ENCODE measurements around the gene THRB.

The THRB gene

DNA sequence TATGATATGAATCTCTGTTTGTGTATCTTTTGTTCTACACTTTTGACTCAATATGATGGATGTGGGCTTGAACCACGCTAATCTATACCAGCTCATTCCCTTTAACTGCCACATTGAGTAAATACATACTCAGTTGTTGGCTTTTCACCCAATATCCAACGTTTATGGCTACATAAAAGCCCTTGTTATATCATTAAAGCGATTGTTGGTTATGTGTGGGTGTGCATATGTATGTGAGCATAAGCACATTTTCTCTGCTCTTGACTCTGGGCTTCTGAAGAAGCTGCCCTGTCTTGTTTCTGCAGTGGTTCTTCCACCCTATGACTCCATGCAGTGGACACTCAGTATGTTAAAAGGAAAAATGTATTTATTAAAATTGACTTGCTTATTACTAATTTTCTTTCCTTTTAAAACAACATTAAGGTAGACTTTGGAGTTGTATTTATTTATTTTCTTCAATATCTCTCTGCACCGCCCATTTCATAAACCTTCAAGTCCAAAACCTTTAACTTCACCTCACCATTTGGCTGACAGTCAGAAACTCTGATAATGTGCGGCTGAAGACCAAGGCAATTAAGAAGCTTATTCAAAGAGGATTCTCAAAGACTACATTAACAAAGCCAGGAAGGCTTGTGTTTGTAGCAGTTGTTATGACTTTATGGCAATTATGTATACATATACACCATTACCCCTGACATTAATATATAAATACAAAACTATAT lies 156.1 kb downstream of the THRB start:
- Histone ChIP-seq H3K4me2 (ENCODE audit: low read depth, low read length, poor library complexity, severe bottlenecking) (no peak overlapping the region), H3K36me3 (ENCODE audit: low read length) (no peaks in the 10 kb centered on the region), H3F3A (ENCODE audit: insufficient read depth) (no peaks in the 10 kb centered on the region), H3K9ac (ENCODE audit: low read length) (no peak overlapping the region), H3K9me3 (ENCODE audit: insufficient read depth, low read length) (no peaks in the 10 kb centered on the region), H3K4me3 (ENCODE audit: insufficient read depth, low read length, poor library complexity, severe bottlenecking) (no peak overlapping the region), H2AFZ (ENCODE audit: low read depth, low read length, severe bottlenecking) (no peak overlapping the region), H3K79me2 (ENCODE audit: insufficient read depth, low read length) (no peaks in the 10 kb centered on the region), H3K27ac (ENCODE audit: low read depth, low read length) (no peak overlapping the region), H4K20me1 (ENCODE audit: low read depth, low read length) (no peaks in the 10 kb centered on the region), H3K9me2 (replicated peaks; ENCODE audit: insufficient read depth, low read length) (no peaks in the 10 kb centered on the region), H3K27me3 (ENCODE audit: low read length) (no peaks in the 10 kb centered on the region)
- TF ChIP-seq, protein P1, sequence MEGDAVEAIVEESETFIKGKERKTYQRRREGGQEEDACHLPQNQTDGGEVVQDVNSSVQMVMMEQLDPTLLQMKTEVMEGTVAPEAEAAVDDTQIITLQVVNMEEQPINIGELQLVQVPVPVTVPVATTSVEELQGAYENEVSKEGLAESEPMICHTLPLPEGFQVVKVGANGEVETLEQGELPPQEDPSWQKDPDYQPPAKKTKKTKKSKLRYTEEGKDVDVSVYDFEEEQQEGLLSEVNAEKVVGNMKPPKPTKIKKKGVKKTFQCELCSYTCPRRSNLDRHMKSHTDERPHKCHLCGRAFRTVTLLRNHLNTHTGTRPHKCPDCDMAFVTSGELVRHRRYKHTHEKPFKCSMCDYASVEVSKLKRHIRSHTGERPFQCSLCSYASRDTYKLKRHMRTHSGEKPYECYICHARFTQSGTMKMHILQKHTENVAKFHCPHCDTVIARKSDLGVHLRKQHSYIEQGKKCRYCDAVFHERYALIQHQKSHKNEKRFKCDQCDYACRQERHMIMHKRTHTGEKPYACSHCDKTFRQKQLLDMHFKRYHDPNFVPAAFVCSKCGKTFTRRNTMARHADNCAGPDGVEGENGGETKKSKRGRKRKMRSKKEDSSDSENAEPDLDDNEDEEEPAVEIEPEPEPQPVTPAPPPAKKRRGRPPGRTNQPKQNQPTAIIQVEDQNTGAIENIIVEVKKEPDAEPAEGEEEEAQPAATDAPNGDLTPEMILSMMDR (IDR thresholded peaks at IDR 0.05; ENCODE audit: insufficient read depth, low read length, poor library complexity, severe bottlenecking), result no peak
- no peak for TF ChIP-seq EZH2phosphoT487 (conservative IDR thresholded peaks at IDR 0.05; ENCODE audit: low read length)

- TF ChIP-seq, protein P1 (IDR thresholded peaks at IDR 0.05; ENCODE audit: insufficient read depth, low read length, poor library complexity, severe bottlenecking), result no peak
- TF ChIP-seq EZH2phosphoT487 (conservative IDR thresholded peaks at IDR 0.05; ENCODE audit: low read length), result no peak
- no peaks in the 10 kb centered on the region for H3K9me2 ChIP-seq (replicated peaks; ENCODE audit: insufficient read depth, low read length)
- H3K9ac ChIP-seq (ENCODE audit: low read length), result no peak overlapping the region
- no peaks in the 10 kb centered on the region for H3K79me2 ChIP-seq (ENCODE audit: insufficient read depth, low read length)
- no peaks in the 10 kb centered on the region for H3K36me3 ChIP-seq (ENCODE audit: low read length)
- no peak overlapping the region for H3K4me3 ChIP-seq (ENCODE audit: insufficient read depth, low read length, poor library complexity, severe bottlenecking)
- no peaks in the 10 kb centered on the region for H4K20me1 ChIP-seq (ENCODE audit: low read depth, low read length)
- no peaks in the 10 kb centered on the region for H3F3A ChIP-seq (ENCODE audit: insufficient read depth)
- no peaks in the 10 kb centered on the region for H3K27me3 ChIP-seq (ENCODE audit: low read length)
- no peaks in the 10 kb centered on the region for H3K9me3 ChIP-seq (ENCODE audit: insufficient read depth, low read length)
- H3K27ac ChIP-seq (ENCODE audit: low read depth, low read length), result no peak overlapping the region
- no peak overlapping the region for H3K4me2 ChIP-seq (ENCODE audit: low read depth, low read length, poor library complexity, severe bottlenecking)
- no peak overlapping the region for H2AFZ ChIP-seq (ENCODE audit: low read depth, low read length, severe bottlenecking)
Observed at GRCh38 chr3:24336101-24336500, 158.5 kb downstream of the THRB start.

DNA sequence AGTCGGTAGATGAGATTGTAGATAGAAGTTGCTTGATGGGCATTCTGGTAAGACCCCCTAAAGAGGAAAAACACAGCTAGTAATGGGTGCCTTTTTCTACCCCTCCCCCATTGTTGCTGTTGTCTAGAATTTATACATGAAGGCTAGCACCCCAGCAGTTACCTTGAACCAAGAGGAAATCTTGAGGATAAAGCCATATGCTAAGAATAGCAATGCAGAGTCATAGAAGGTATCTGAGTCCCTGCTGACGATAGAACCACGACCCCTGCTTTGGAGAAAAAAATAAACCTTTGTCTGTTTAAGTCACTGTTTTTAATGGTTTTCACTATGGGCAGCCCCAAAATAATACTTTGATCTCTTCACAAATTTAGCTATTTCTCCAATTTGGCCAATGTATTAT lies 162.6 kb downstream of the THRB start:
- H3K9me2 ChIP-seq (replicated peaks; ENCODE audit: insufficient read depth, low read length), result no peaks in the 10 kb centered on the region
- H4K20me1 ChIP-seq (ENCODE audit: low read depth, low read length), result no peaks in the 10 kb centered on the region
- H3K79me2 ChIP-seq (ENCODE audit: insufficient read depth, low read length), result no peaks in the 10 kb centered on the region
- H3K27ac ChIP-seq (ENCODE audit: low read depth, low read length), result no peak overlapping the region
- no peak overlapping the region for H2AFZ ChIP-seq (ENCODE audit: low read depth, low read length, severe bottlenecking)
- H3K4me2 ChIP-seq (ENCODE audit: low read depth, low read length, poor library complexity, severe bottlenecking), result no peak overlapping the region
- no peaks in the 10 kb centered on the region for H3K9me3 ChIP-seq (ENCODE audit: insufficient read depth, low read length)
- no peaks in the 10 kb centered on the region for H3K36me3 ChIP-seq (ENCODE audit: low read length)
- TF ChIP-seq, protein P1 (IDR thresholded peaks at IDR 0.05; ENCODE audit: insufficient read depth, low read length, poor library complexity, severe bottlenecking), result no peak
- no peak for TF ChIP-seq EZH2phosphoT487 (conservative IDR thresholded peaks at IDR 0.05; ENCODE audit: low read length)
- no peak overlapping the region for H3K9ac ChIP-seq (ENCODE audit: low read length)
- H3F3A ChIP-seq (ENCODE audit: insufficient read depth), result no peaks in the 10 kb centered on the region
- no peaks in the 10 kb centered on the region for H3K27me3 ChIP-seq (ENCODE audit: low read length)
- H3K4me3 ChIP-seq (ENCODE audit: insufficient read depth, low read length, poor library complexity, severe bottlenecking), result no peak overlapping the region

Data from SU-DHL-6 (cell line).